GM19238 (cell line): ENCODE results near the gene CAPN13.

Source experiments
- DNase-seq: peaks from one replicate; pipeline ENCODE4 v3.0.0; 2011; ENCODE audit warnings: low spot score; ENCODE audit not compliant: insufficient read length

CAPN13 gene

DNA sequence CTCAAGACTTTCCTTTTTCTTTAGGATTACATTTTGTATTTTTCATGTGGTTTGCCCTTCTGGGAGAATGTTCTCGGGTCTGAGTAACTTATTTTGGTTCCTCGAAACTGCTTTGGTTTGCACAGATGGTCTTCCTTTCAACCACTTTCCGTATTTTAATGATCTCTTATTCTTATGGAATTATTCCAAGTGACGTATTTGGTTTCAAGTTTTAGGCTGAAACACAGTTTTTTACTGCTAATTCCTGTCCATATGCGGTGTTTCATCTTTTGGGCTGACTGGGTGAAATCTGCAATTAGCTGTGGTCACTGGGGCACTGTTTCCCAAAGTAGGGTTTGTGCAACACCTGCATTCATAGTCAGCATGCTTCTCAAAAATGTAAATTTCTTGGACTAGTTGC lies 122.7 kb downstream of the CAPN13 start:
- no peak for DNase-seq

DNA sequence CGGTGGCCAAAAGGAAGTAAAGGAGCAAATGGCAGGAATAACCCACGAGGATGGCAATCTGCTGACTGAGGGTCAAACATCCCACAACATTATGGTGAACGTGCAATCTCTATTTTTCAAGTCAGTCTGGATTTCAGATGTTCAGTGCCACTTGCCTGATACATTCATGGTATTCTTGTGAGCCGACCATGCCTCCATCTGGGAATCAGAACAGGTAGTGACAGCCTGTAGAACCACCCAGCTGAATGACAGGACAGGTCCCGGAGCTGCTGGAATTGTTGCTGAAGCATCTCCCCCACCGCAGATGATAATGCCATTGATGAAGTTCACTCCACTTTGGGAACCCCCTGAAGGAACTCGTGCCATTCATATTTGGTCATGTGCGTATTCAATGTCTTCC lies 123.2 kb downstream of the CAPN13 start:
- DNase-seq: no peak

GRCh38 chr2:30683236-30683956 lies 123.8 kb downstream of the CAPN13 start:
- DNase-seq: no peak

DNA sequence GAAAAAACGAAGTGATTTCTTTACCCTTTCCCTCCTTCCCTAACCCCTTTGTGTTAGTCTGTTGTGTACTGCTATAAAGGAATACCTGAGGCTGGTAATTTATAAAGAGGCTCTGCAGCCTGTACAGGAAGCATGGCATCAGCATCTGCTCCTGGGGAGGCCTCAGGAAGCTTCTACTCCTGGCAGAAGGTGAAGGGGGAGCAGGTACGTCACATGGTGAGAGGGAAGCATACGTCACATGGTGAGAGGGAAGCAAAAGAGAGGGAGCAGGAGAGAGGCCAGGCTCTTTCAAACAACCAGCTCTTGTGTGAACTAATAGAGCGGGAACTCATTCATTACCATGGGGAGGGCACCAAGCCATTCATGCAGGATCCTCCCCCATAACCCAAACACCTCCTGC lies 126.2 kb downstream of the CAPN13 start:
- no peak for DNase-seq

DNA sequence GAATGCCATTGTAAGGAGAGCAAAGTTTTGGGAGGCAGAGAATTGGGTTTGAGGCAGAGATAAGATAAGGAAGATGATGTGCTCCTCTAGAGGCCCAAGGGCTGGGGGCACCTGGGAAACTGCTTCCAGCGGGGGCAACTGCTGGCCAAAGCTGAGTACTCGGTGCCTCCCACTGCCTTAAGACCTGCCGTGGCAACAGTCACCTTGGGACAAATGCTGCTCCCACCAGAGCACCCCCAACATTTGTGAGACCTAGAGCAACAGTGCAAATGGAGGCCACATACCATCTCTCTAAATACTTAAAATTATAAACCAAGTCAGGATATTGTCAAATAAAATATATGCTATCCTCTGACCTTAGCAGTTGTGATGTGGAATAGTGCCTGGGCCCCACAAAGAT lies 127.1 kb downstream of the CAPN13 start:
- no peak for DNase-seq

DNA sequence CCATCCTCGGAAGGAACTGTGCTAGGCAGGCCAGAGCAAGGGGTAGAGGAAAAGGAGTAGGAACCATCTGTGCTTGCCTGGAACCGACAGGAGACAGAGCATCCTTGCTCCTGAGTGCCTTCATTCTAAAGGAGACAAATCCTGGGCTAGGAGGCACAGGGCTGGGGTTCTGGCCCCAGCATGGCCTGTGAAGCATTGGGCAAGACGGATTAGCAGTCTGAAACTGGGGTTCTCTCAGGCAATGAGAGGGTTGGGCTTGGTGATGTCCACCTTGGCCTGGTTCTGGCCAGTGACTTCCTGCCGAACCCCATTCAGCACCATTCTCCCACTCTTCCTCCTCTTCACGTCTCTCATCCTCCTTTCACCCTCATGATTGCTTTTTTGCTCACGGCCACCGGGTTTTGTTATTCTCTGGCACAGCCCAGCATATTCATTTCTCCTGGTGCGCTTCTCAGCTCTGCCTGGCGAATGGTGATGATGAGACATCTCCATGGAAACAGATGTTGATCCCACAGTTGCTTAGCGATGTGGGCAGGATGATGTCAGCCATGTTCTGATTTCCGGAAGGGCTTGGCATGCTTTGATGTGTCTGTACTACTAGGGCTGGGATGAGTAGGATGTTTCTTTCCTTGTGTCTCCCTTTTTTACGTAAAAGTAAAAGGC lies 127.7 kb downstream of the CAPN13 start:
- no peak for DNase-seq

DNA sequence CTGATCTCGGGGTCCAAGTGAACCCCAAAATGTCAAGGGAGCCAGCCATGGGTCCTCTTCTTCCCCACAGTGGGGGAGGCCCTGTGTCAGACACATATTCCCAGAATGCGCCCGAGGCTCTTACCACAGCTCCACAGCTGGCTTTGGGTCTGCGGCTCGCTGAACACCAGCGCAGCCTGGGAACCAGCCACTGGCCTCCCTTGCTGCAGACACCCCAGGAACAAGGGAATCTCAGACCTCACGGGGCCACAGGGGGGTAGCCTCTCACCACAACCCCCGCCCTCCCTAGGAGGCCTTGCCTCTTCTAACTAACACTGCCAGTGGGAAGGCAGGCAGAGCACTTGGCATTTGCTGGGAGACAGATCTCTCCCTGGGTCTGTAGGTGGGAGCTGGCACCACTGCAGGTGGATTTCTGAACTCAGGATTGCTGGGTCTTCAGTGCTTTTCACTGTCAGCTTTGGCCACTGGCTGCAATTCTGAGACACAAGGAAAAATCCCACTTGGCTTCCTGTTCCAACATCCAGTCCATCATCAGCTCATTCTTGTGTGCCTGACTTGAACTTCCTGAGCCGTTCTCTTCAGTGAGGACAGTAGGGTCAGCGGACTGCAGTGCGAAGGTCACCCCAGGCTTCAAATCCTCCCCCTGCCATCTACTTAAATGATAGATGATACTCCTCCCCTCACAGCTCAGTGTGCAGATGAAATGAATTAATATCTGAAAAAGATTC lies 128.7 kb downstream of the CAPN13 start:
- no peak for DNase-seq

DNA sequence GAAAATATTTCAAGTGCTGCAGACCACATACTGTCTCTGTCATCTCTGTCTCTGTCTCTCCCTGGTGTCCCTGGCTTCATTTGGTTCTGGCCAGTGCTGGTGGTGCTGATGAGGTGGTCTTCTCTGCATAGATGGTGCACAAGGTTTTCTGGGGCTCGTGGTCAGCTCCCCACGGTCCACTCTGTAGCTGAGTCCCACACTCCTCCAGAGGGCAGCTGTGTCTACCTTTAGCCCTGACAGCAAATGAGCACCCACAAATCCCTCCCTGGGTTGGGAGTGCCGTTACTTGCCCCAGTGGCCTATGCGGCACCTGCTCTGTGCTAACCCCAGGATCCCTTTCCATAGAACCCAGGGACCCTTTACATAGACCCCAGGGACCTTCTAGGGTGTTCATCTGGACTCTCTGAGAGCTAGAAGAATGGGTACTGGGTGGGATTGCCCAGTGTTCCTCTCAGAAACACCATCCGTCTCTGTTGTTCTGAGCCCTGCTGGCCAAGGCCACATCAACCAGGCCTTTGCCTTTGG lies 129.3 kb downstream of the CAPN13 start:
- no peak for DNase-seq

GRCh38 chr2:30677231-30677630 lies 130.0 kb downstream of the CAPN13 start:
- DNase-seq: no peak

GRCh38 chr2:30675758-30676157 lies 131.5 kb downstream of the CAPN13 start:
- DNase-seq: no peak

DNA sequence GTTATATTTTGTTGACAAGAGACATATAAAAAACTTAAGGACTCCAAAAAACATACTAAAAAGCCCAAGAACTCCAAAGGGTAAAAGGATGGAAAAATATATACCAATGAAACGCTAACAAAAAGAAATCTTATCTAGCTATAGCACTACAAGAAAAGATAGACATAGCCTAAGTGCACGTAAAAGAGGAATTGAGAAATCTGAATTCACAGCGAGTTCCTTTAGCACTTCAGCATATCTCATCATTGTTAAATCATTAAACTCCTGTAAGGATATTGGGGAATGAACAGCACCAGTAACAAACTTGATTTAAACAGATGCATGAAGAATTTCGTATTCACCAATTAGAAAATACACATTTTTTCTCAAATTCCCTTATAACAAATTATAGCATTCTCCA lies 134.1 kb downstream of the CAPN13 start:
- no peak for DNase-seq
